K562 (cell line): ENCODE results near the gene EXT2. TPM values are rescaled to one million over a fixed set of nuclear protein-coding genes. Genes with fewer than 3 reads are reported as not detected.

Source experiments
- ATAC-seq: fragments of 200-7000 bp; cut with Tn5 transposase; 3 replicates; pipeline ENCODE4 v1.9.1; 2020; ENCODE audit warnings: moderate library complexity
- BruUV-seq: library from RNA; stranded (reverse); fragments of 400-500 nt; replicated peaks from 2 replicates; lab custom pipeline; 2021; lab: Mats Ljungman, UMichigan
- CTCF ChIA-PET: fragments of 300-600 bp; formaldehyde crosslinking; extraction: SDS; loops from one replicate; lab custom pipeline; 2021; ENCODE audit warnings: low intra/inter-chr PET ratio; lab: Yijun Ruan, JAX
- POLR2A ChIA-PET: fragments of 300-600, 350-650 bp; sonication (Branson Sonifier 250); formaldehyde crosslinking; extraction: SDS; loops from one replicate; lab custom pipeline; 2021; ENCODE audit warnings: antibody characterized with exemption, inconsistent platforms; lab: Yijun Ruan, JAX
- DNase-seq, 4 experiments: peaks; one replicate each; pipeline versions ENCODE4 v3.0.0 to v3.0.0-alpha.2; 2011 to 2018; ENCODE audit warnings: low spot score in 3 of 4, mixed read lengths in 3 of 4; ENCODE audit errors: extremely low read depth in 1 of 4
- FAIRE-seq: peaks from 2 replicates; lab custom pipeline; 2011; peaks lifted over from hg19 to GRCh38; lab: Jason Lieb, UNC
- H2AFZ ChIP-seq: 2 replicates; pipeline ENCODE4 v1.6.0; 2011; ENCODE audit warnings: low read depth, low read length, control low read depth, inconsistent platforms
- H3K27ac ChIP-seq: fragments of 200-600 bp; 3 replicates; pipeline ENCODE4 v1.8.0; 2011; ENCODE audit warnings: low read depth, mild to moderate bottlenecking, control low read depth, inconsistent platforms, low read length, moderate library complexity, mixed read lengths; ENCODE audit errors: extremely low read depth
- H3K27me3 ChIP-seq, 2 experiments: fragments of 300-600 bp in 1 of 2; 2 replicates in 1 of 2; 3 replicates in 1 of 2; pipeline versions ENCODE4 v1.6.0 to v1.8.0; 2011; ENCODE audit warnings: inconsistent platforms in 2 of 2, low read length in 2 of 2, mild to moderate bottlenecking in 1 of 2, mixed read lengths in 1 of 2, moderate library complexity in 1 of 2; ENCODE audit not compliant: control insufficient read depth in 2 of 2, insufficient read depth in 2 of 2
- H3K36me3 ChIP-seq: fragments of 300-600 bp; 3 replicates; pipeline ENCODE4 v1.8.0; 2011; ENCODE audit warnings: mild to moderate bottlenecking, low read length, inconsistent platforms; ENCODE audit not compliant: control insufficient read depth, insufficient read depth
- H3K4me1 ChIP-seq, 2 experiments: fragments of 200-600 bp in 1 of 2; replicated peaks in 1 of 2; 2 replicates in 1 of 2; 3 replicates in 1 of 2; pipeline versions ENCODE4 v1.5.1 to v1.8.0; 2011; ENCODE audit warnings: inconsistent platforms in 2 of 2, low read length in 2 of 2, mild to moderate bottlenecking in 1 of 2, mixed read lengths in 1 of 2, moderate library complexity in 1 of 2; ENCODE audit not compliant: control insufficient read depth in 2 of 2, insufficient read depth in 2 of 2
- H3K4me2 ChIP-seq: 2 replicates; pipeline ENCODE4 v1.6.1; 2011; ENCODE audit warnings: low read length, control low read depth, inconsistent platforms, mixed read lengths; ENCODE audit not compliant: insufficient read depth
- H3K4me3 ChIP-seq: fragments of 200-600 bp; sonication (generic), shearing (Covaris generic); 2 replicates; pipeline ENCODE4 v1.5.1; 2016; ENCODE audit warnings: control low read depth, inconsistent platforms
- H3K79me2 ChIP-seq: fragments of 200-600 bp; 3 replicates; pipeline ENCODE4 v1.8.0; 2011; ENCODE audit warnings: low read length, inconsistent platforms; ENCODE audit not compliant: control insufficient read depth, insufficient read depth
- H3K9ac ChIP-seq, 2 experiments: 2 replicates each; pipeline versions ENCODE4 v1.6.0 to v1.6.1; 2011; ENCODE audit warnings: low read depth in 2 of 2, low read length in 2 of 2, control low read depth in 1 of 2, inconsistent platforms in 1 of 2, mild to moderate bottlenecking in 1 of 2, mixed read lengths in 1 of 2; ENCODE audit not compliant: insufficient read depth in 1 of 2
- H3K9me1 ChIP-seq: one replicate; pipeline ENCODE4 v1.6.0; 2011; ENCODE audit warnings: inconsistent platforms, mild to moderate bottlenecking, low read length, moderate library complexity; ENCODE audit not compliant: control insufficient read depth, insufficient read depth
- H3K9me3 ChIP-seq: replicated peaks from 2 replicates; pipeline ENCODE4 v1.5.1; 2011; ENCODE audit warnings: low read depth, low read length, inconsistent platforms; ENCODE audit not compliant: control insufficient read depth, insufficient read depth
- H4K20me1 ChIP-seq: replicated peaks from 2 replicates; pipeline ENCODE4 v1.6.1; 2011; ENCODE audit warnings: low read length, inconsistent platforms, mixed read lengths; ENCODE audit not compliant: control insufficient read depth, insufficient read depth
- CTCFL ChIP-seq: IDR thresholded peaks from 2 replicates; pipeline ENCODE4 v1.6.1; 2011; ENCODE audit warnings: borderline replicate concordance, low read depth, mild to moderate bottlenecking, moderate library complexity, low read length; ENCODE audit not compliant: insufficient read depth, poor library complexity, severe bottlenecking
- FOXK2 ChIP-seq, 2 experiments: fragments of 450-650 bp; IDR thresholded peaks in 1 of 2; conservative IDR thresholded peaks in 1 of 2; 2 replicates each; pipeline ENCODE4 v1.6.1; 2016; ENCODE audit warnings: low read depth in 2 of 2, mild to moderate bottlenecking in 1 of 2
- KAT2B ChIP-seq: IDR thresholded peaks from one replicate; pipeline ENCODE4 v1.6.1; 2012; ENCODE audit warnings: low read depth, mild to moderate bottlenecking, control low read depth, inconsistent platforms, low read length, moderate library complexity
- NR2F6 ChIP-seq: fragments of 450-650 bp; formaldehyde crosslinking; IDR thresholded peaks from 2 replicates; pipeline ENCODE4 v1.4.0; 2020; ENCODE audit warnings: mild to moderate bottlenecking
- PHF21A ChIP-seq: fragments of 450-650 bp; IDR thresholded peaks from 2 replicates; pipeline ENCODE4 v1.6.1; 2017; ENCODE audit warnings: low read depth, borderline replicate concordance
- PKNOX1 ChIP-seq: fragments of 450-650 bp; IDR thresholded peaks from 2 replicates; pipeline ENCODE4 v1.6.1; 2016
- PPARD ChIP-seq: fragments of 250-450 bp; sonication (Bioruptor Pico); IDR thresholded peaks from 2 replicates; pipeline ENCODE4 v1.8.0; 2022; ENCODE audit warnings: inconsistent platforms, mild to moderate bottlenecking, moderate library complexity
- PTTG1 ChIP-seq: fragments of 450-650 bp; IDR thresholded peaks from 2 replicates; pipeline ENCODE4 v1.6.1; 2016; ENCODE audit warnings: low read depth, mild to moderate bottlenecking, missing genetic modification characterization, missing compliant biosample characterization
- ZHX1 ChIP-seq: fragments of 150-350 bp; conservative IDR thresholded peaks from 2 replicates; pipeline ENCODE4 v1.6.1; 2014; ENCODE audit warnings: low read length
- ZNF121 ChIP-seq: sonication (generic); formaldehyde crosslinking; conservative IDR thresholded peaks from 2 replicates; pipeline ENCODE4 v1.8.0; 2022; ENCODE audit warnings: missing genetic modification reagents
- ZNF140 ChIP-seq: fragments of 250-450 bp; sonication (Bioruptor Pico); IDR thresholded peaks from 2 replicates; pipeline ENCODE4 v1.8.0; 2021; ENCODE audit warnings: moderate library complexity, mild to moderate bottlenecking, inconsistent platforms
- ZNF217 ChIP-seq: sonication (generic); formaldehyde crosslinking; IDR thresholded peaks from 2 replicates; pipeline ENCODE4 v1.8.0; 2022; ENCODE audit warnings: mild to moderate bottlenecking, missing genetic modification reagents
- ZNF398 ChIP-seq: fragments of 250-450 bp; sonication (Bioruptor Pico); IDR thresholded peaks from 2 replicates; pipeline ENCODE4 v1.8.0; 2021; ENCODE audit warnings: moderate library complexity, mild to moderate bottlenecking, inconsistent platforms
- ZZZ3 ChIP-seq: fragments of 450-650 bp; IDR thresholded peaks from 2 replicates; pipeline ENCODE4 v1.6.1; 2016; ENCODE audit warnings: antibody characterized with exemption, mild to moderate bottlenecking, moderate library complexity
- WGBS: fragments of 100-300 bp; shearing (Covaris generic); methylation state at CpG from one replicate; pipeline ENCODE4 v1.1.6; 2016; ENCODE audit warnings: low coverage, mixed read lengths; ENCODE audit not compliant: insufficient coverage; ENCODE audit errors: missing lambda C conversion rate; 5-methylcytosine and 5-hydroxymethylcytosine counted together
- in situ Hi-C: fragments of 300-500 bp; cut with MboI; formaldehyde crosslinking; loops from 4 replicates; pipeline ENCODE4 v1.15.0; 2018; ENCODE audit warnings: inconsistent platforms, mixed read lengths
- intact Hi-C: fragments of 100-400 bp; cut with micrococcal nuclease; formaldehyde crosslinking; loops from 2 replicates; pipeline ENCODE4 v1.14.2; 2022
- polyA plus RNA-seq, 8 experiments: library from polyadenylated mRNA; depleted of rRNA in 4 of 8; stranded (reverse) in 5 of 8; unstranded in 3 of 8; fragments of >200 nt; fragmentation: Nextera tagmentation in 2 of 8; fragmentation: Illumina TruSeq in 1 of 8; extraction: Ambion mirVana in 2 of 8; extraction: Trizol in 1 of 8; gene quantifications; 2 replicates each; pipeline versions ENCODE4 v1.2.1 to v1.2.3, GENCODE V29; 2011 to 2014; ENCODE audit warnings: inconsistent platforms in 1 of 8, missing spikeins in 1 of 8
- total RNA-seq, 7 experiments: library from RNA; depleted of rRNA in 6 of 7; stranded (reverse); fragments of >200 nt in 6 of 7; fragmentation: Illumina TruSeq in 2 of 7; extraction: Trizol in 2 of 7; gene quantifications; 2 replicates each; pipeline versions ENCODE4 v1.2.1 to v1.2.3, GENCODE V29; 2011 to 2021; ENCODE audit warnings: low replicate concordance in 1 of 7

Gene EXT2
- total and polyA plus RNA-seq, 9 of the 15 experiments (the other 6 are each of a cell fraction or from before 2014, with no cell fraction given) = 7.5 to 52.1 (median 38.1) TPM

GRCh38 chr11:44256673-44257291 is 161.3 kb downstream of the EXT2 start:
- no peaks in the 10 kb centered on the region for H3K27me3 ChIP-seq
- H3K9me1 ChIP-seq = no peaks in the 10 kb centered on the region
- ATAC-seq = peak; percentile 45
- 10% methylated on average over 4 of the region's 4 CpGs for WGBS
- peak in 2 of 4 experiments; percentile 38 to 60 for DNase-seq
- ChIA-PET POLR2A (interaction anchor here (0.6 to 3.0 kb wide), 4 partner anchors 8 to 223 kb away, joined by 3 to 16 read pairs (median 5); no protein-coding TSS in a partner anchor), CTCF (interaction anchor here (1.1 kb wide), 1 partner anchor 123 kb away, joined by 3 read pairs; no protein-coding TSS in a partner anchor)
- H3K79me2 ChIP-seq = no peaks in the 10 kb centered on the region
- H3K9ac ChIP-seq = no peak overlapping the region
- H4K20me1 ChIP-seq = no peaks in the 10 kb centered on the region
- BruUV-seq = no TSS peak
- H3K4me1 ChIP-seq = peaks cover 1 to 18% of the 10 kb centered on the region in 2 experiments
- in situ Hi-C loops = no loop called here
- H3K9me3 ChIP-seq = peaks cover 4% of the 10 kb centered on the region; the same call in 1 of the 2 replicates
- no peak overlapping the region for H2AFZ ChIP-seq
- H3K36me3 ChIP-seq = no peaks in the 10 kb centered on the region
- H3K27ac ChIP-seq = no peak overlapping the region
- intact Hi-C loops = loop anchor here (5.0 kb wide), 1 partner anchor 124 kb away; no protein-coding TSS in a partner anchor
- peak; percentile 67 for FAIRE-seq
- no peak overlapping the region for H3K4me2 ChIP-seq
- no peak overlapping the region for H3K4me3 ChIP-seq
- TF ChIP-seq PTTG1 (tag) (peak; percentile 65; the same call in 1 of the 2 replicates), PKNOX1 (0 out of 2 replicates have a peak, but pooled peaks have one; percentile 29), ZNF217 (CRISPR knock-in tag) (no peak), ZHX1 (no peak), KAT2B (no peak), ZNF121 (CRISPR knock-in tag) (no peak), NR2F6 (CRISPR knock-in tag) (no peak), PHF21A (no peak), ZNF140 (no peak), FOXK2 (conservative IDR thresholded peaks at IDR 0.05 in 1 of 2, IDR thresholded peaks at IDR 0.05 in 1 of 2; ENCODE audit: low read depth in 2 of 2) (no peak), PPARD (CRISPR knock-in tag) (no peak), ZNF398 (no peak), ZZZ3 (no peak), CTCFL (no peak)
